ENCODE measurements around the gene ROCK2.

DNA sequence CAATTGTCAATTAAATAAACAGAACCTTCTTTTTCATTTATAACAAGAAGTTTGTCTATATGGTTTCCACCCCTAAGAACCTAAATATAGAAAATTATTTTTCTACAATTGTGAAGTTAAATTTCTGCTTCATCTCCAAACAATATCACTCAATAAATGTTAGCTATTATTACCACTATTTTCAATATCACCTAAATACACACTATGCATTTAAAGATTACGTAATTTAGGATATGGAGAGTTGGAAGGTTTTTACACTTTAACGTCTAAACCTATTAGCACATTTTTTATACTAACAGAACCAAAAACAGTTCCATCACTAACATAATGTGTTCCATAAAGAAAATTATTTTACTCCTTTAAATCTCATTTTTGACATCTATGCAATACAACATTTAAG lies 48.0 kb downstream of the ROCK2 start:
- TF ChIP-seq, protein P1, sequence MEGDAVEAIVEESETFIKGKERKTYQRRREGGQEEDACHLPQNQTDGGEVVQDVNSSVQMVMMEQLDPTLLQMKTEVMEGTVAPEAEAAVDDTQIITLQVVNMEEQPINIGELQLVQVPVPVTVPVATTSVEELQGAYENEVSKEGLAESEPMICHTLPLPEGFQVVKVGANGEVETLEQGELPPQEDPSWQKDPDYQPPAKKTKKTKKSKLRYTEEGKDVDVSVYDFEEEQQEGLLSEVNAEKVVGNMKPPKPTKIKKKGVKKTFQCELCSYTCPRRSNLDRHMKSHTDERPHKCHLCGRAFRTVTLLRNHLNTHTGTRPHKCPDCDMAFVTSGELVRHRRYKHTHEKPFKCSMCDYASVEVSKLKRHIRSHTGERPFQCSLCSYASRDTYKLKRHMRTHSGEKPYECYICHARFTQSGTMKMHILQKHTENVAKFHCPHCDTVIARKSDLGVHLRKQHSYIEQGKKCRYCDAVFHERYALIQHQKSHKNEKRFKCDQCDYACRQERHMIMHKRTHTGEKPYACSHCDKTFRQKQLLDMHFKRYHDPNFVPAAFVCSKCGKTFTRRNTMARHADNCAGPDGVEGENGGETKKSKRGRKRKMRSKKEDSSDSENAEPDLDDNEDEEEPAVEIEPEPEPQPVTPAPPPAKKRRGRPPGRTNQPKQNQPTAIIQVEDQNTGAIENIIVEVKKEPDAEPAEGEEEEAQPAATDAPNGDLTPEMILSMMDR (IDR thresholded peaks at IDR 0.05; ENCODE audit: poor library complexity) = no peak
- TF ChIP-seq EZH2 (IDR thresholded peaks at IDR 0.05; ENCODE audit: borderline replicate concordance) (no peak), EZH2phosphoT487 (IDR thresholded peaks at IDR 0.05; ENCODE audit: low read depth, severe bottlenecking, unreplicated experiment) (no peak)
